AG08396 (cell line): ENCODE results near the gene TENT4B.
"Not testable (repeated sequence)": the region's sequence is repeated elsewhere in the genome, so short reads cannot be mapped to it uniquely, and the experiment has no call there.

Experiments
- DNase-seq: peaks from one replicate; pipeline ENCODE4 v3.0.0; 2012; ENCODE audit warnings: low spot score, mixed read lengths

The TENT4B gene

GRCh38 chr16:50234771-50235556 lies 81.9 kb downstream of the TENT4B start:
- no peak for DNase-seq

- DNase-seq, result no peak
Observed at GRCh38 chr16:50235581-50235980, 82.5 kb downstream of the TENT4B start.

GRCh38 chr16:50238314-50238713 lies 85.2 kb downstream of the TENT4B start:
- DNase-seq, result no peak

- DNase-seq, result no peak
Observed at GRCh38 chr16:50238868-50239301, 85.8 kb downstream of the TENT4B start.

- not testable (repeated sequence) for DNase-seq
Observed at GRCh38 chr16:50243024-50243423, 89.9 kb downstream of the TENT4B start.

- no peak for DNase-seq
Observed at GRCh38 chr16:50244140-50244503, 91.0 kb downstream of the TENT4B start.

- no peak for DNase-seq
Observed at GRCh38 chr16:50244504-50245416, 91.7 kb downstream of the TENT4B start.

GRCh38 chr16:50245417-50246298 lies 92.6 kb downstream of the TENT4B start:
- DNase-seq, result peak; percentile 85

- DNase-seq, result no peak
Observed at GRCh38 chr16:50246299-50247122, 93.4 kb downstream of the TENT4B start.

GRCh38 chr16:50247123-50247905 lies 94.2 kb downstream of the TENT4B start:
- no peak for DNase-seq

- no peak for DNase-seq
Observed at GRCh38 chr16:50247906-50248608, 95.0 kb downstream of the TENT4B start.

GRCh38 chr16:50248845-50249244 lies 95.7 kb downstream of the TENT4B start:
- no peak for DNase-seq

- peak; percentile 83 for DNase-seq
Observed at GRCh38 chr16:50251375-50252081, 98.4 kb downstream of the TENT4B start.

- DNase-seq, result no peak
Observed at GRCh38 chr16:50252082-50252611, 99.0 kb downstream of the TENT4B start.

- DNase-seq, result no peak
Observed at GRCh38 chr16:50252874-50253513, 99.9 kb downstream of the TENT4B start.

GRCh38 chr16:50253514-50253910 lies 100.4 kb downstream of the TENT4B start:
- no peak for DNase-seq

- DNase-seq, result no peak
Observed at GRCh38 chr16:50254072-50254471, 101.0 kb downstream of the TENT4B start.

GRCh38 chr16:50255538-50255937 lies 102.4 kb downstream of the TENT4B start:
- DNase-seq, result no peak
